Neural cell (in vitro differentiated cells): Measurements from ENCODE around the gene DCC.

Source experiments
- CTCF ChIP-seq: fragments of 450-650 bp; IDR thresholded peaks from 2 replicates; pipeline ENCODE4 v1.5.1; 2014; ENCODE audit warnings: antibody characterized with exemption, mild to moderate bottlenecking, moderate library complexity; ENCODE audit not compliant: poor library complexity, severe bottlenecking
- EP300 ChIP-seq: fragments of 450-650 bp; conservative IDR thresholded peaks from 2 replicates; pipeline ENCODE4 v1.6.1; 2014; ENCODE audit warnings: antibody characterized with exemption, mild to moderate bottlenecking, moderate library complexity; ENCODE audit not compliant: poor library complexity, severe bottlenecking
- EZH2 ChIP-seq: fragments of 200-600, 300-800 bp; shearing (Covaris generic), sonication (generic); IDR thresholded peaks from 2 replicates; pipeline ENCODE4 v1.6.1; 2014; ENCODE audit warnings: antibody characterized with exemption, low read length, borderline replicate concordance, mild to moderate bottlenecking; ENCODE audit not compliant: insufficient read depth, poor library complexity, severe bottlenecking
- POLR2AphosphoS5 ChIP-seq: IDR thresholded peaks from 2 replicates; pipeline ENCODE4 v1.6.1; 2012
- REST ChIP-seq: IDR thresholded peaks from 2 replicates; pipeline ENCODE4 v1.6.1; 2012; ENCODE audit warnings: borderline replicate concordance

- TF ChIP-seq EP300: no peak
- TF ChIP-seq POLR2AphosphoS5: no peak
- TF ChIP-seq CTCF: no peak
- TF ChIP-seq REST: no peak
- TF ChIP-seq EZH2: no peak
Measured at GRCh38 chr18:53319628-53320027, 979.6 kb downstream of the DCC start.
